Gastrocnemius medialis (tissue), 4 donors: ENCODE measurements around the gene VAV2.

Experiments used
- POLR2A ChIP-seq, 2 donors: fragments of 450-650 bp; IDR thresholded peaks; one replicate each; pipeline ENCODE4 v1.6.1; 2017; ENCODE audit warnings: antibody characterized with exemption in 2 of 2, mild to moderate bottlenecking in 2 of 2, moderate library complexity in 2 of 2
- TF ChIP-seq, protein P1 (sequence below), 5 experiments: fragments of 450-650 bp in 3 of 5; fragments of 200-600 bp in 2 of 5; sonication (generic) in 2 of 5; IDR thresholded peaks in 4 of 5; conservative IDR thresholded peaks in 1 of 5; 1 replicate in 4 of 5; 2 replicates in 1 of 5; pipeline ENCODE4 v1.5.1; 2016 to 2019; ENCODE audit warnings: antibody characterized with exemption in 5 of 5, mild to moderate bottlenecking in 3 of 5, moderate library complexity in 3 of 5

DNA sequence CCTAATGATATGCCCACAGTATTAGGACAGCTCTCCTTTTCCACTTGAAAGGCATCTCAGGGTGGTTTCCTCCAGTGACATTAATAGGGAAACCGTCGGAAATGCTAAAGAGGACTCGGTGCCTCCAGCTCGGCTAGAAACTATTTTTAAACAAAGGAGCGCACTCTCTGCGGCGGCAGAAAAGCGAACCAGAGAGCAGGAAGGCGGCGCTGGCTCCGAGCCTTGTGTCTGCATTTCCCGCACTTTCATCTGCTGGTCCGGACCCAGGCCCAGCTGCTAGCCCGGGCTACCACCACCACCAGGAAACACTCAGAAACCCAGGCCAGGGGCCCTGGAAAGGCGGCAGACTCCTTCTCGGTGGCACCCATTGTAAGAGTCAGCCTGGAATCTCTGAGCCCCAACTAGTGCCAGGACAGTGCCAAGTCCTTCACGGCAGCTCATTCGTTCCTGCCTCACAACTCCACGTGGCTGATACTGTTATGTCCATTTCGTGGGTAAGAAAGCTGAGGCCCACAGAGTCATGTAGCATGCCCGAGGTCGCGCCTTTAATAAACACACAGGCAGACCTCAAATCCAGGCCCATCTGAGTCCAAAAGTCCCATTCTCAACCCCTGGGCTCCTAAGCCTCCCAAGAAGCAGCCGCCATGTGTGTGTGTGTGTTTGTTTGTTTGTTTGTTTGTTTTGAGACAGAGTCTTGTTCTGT lies 73.9 kb downstream of the VAV2 start:
- TF ChIP-seq, protein P1, sequence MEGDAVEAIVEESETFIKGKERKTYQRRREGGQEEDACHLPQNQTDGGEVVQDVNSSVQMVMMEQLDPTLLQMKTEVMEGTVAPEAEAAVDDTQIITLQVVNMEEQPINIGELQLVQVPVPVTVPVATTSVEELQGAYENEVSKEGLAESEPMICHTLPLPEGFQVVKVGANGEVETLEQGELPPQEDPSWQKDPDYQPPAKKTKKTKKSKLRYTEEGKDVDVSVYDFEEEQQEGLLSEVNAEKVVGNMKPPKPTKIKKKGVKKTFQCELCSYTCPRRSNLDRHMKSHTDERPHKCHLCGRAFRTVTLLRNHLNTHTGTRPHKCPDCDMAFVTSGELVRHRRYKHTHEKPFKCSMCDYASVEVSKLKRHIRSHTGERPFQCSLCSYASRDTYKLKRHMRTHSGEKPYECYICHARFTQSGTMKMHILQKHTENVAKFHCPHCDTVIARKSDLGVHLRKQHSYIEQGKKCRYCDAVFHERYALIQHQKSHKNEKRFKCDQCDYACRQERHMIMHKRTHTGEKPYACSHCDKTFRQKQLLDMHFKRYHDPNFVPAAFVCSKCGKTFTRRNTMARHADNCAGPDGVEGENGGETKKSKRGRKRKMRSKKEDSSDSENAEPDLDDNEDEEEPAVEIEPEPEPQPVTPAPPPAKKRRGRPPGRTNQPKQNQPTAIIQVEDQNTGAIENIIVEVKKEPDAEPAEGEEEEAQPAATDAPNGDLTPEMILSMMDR (IDR thresholded peaks at IDR 0.05 in 4 of 5, conservative IDR thresholded peaks at IDR 0.05 in 1 of 5): no peak
- no peak for TF ChIP-seq POLR2A (IDR thresholded peaks at IDR 0.05)
